ENCODE data around the gene ADAMTS12. TPM values are rescaled to one million over a fixed set of nuclear protein-coding genes. Genes with fewer than 3 reads are reported as not detected.
"Not testable (repeated sequence)": the region's sequence is repeated elsewhere in the genome, so short reads cannot be mapped to it uniquely, and the experiment has no call there.

The ADAMTS12 gene
- total and polyA plus RNA-seq, 5 donors = 0.54 to 1.4 (median 1.0) TPM

DNA sequence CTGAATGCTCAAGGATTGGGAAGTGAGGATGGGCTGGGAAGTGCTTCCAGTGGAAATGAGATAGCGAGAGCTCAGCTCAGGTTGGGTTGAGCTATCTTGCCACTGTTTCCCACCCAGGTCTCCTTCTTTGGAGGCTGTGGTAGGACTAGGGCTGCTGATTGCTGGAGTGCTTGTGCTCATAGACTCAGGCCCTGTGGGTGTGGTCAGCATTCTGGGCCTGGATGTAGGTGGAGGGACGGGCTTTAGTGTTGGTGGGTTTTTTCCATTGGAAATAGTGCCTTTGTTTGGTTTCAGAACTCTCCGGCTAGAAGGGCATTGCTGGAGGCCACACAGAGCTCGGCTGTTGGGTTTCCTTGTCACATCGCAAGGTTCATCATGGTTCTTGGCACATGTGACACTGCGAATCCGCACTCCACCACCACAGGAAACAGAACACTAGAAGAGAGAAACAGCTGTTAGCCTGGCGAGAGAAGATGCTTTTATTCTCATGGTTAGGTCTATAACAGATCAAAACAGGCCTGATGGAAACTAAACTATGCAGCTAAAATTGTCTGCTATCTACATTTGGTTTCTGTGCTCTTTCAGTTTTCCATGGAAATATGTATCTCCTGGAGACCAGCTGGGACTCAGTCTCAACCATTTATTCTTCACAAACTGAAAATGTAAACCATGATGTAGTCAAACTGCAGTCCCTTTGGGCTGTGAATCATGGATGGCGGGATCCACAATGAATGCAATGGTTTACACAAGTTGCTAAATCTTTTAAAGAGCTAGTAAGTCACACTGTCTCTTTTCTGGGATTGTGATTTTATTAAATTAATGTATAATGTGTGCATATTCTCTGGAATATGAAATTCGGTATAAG lies 314.8 kb downstream of the ADAMTS12 start:
- Histone ChIP-seq H3K9me3 (ENCODE audit: control insufficient read depth, low read length) (no peaks in the 10 kb centered on the region), H3K4me1 (ENCODE audit: control insufficient read depth, insufficient read depth, low read length) (no peaks in the 10 kb centered on the region), H3K27me3 (ENCODE audit: control insufficient read depth, insufficient read depth) (no peaks in the 10 kb centered on the region), H3K27ac (ENCODE audit: low read length) (no peak overlapping the region), H3K4me3 (ENCODE audit: low read length) (no peak overlapping the region)
- ATAC-seq (no peak), DNase-seq (no peak)
- intact Hi-C loops (cut with DNase I) = no loop called here
- WGBS = 75% methylated on average over 10 of the region's 10 CpGs

GRCh38 chr5:33565324-33565723 lies 326.5 kb downstream of the ADAMTS12 start:
- Histone ChIP-seq H3K4me3 (ENCODE audit: low read length) (no peak overlapping the region), H3K4me1 (ENCODE audit: control insufficient read depth, insufficient read depth, low read length) (peaks cover 2% of the 10 kb centered on the region), H3K27ac (ENCODE audit: low read length) (no peak overlapping the region), H3K27me3 (ENCODE audit: control insufficient read depth, insufficient read depth) (no peaks in the 10 kb centered on the region), H3K9me3 (ENCODE audit: control insufficient read depth, low read length) (no peaks in the 10 kb centered on the region)
- intact Hi-C loops (cut with DNase I) = no loop called here
- WGBS = 30% methylated on average over 2 of the region's 2 CpGs
- ATAC-seq = peak; percentile 55 to 80
- DNase-seq = peak; percentile 33 to 70 (median 61)

DNA sequence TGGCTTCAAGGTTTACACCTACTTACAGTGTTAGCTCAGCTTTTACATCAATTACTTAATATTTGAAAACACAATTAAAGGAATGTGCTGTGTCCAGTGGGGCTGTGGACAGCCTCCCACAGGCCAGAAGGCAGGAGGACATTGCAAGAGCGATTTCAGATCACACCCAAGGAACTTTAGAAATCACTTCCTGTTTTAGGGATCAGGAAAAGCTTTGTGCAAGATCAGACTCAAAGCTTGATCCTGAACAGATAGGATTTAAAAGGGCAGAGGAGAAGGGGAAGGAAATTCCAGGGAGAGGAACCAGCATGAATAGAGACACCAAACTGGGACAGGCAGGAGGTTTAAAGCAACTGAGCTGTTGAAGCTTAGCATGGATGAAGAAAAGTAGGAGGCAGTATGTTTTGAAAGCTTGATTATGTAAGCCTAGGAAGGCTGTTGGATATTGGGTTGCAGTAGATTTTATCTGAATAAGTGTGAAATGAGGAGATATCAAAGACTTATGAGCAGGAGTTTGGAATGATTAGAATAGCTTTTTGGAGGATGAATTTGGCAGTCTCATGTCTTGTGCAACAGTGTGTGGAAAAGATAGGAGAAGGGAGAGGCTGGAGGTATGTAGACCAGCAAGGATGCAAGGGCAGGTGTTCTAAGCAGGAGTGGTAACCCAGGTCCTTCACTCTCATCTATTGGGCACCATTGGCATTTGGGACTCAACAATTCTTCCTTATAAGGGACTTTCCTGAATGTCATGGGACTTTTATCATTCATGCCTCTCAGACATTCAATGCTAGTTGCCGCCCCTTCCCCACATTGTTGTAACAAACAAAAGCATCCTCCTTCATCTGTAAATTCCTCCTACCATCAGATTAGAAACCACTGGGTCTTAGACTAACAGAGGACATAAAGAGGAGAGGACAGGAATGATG lies 327.5 kb downstream of the ADAMTS12 start:
- intact Hi-C loops (cut with DNase I) = no loop called here
- DNase-seq (no peak), ATAC-seq (peak; percentile 43 to 69)
- Histone ChIP-seq H3K27me3 (ENCODE audit: control insufficient read depth, insufficient read depth) (no peaks in the 10 kb centered on the region), H3K27ac (ENCODE audit: low read length) (no peak overlapping the region), H3K4me1 (ENCODE audit: control insufficient read depth, insufficient read depth, low read length) (peaks cover 2% of the 10 kb centered on the region), H3K9me3 (ENCODE audit: control insufficient read depth, low read length) (no peaks in the 10 kb centered on the region), H3K4me3 (ENCODE audit: low read length) (no peak overlapping the region)
- WGBS = 65% methylated on average over 2 of the region's 2 CpGs

DNA sequence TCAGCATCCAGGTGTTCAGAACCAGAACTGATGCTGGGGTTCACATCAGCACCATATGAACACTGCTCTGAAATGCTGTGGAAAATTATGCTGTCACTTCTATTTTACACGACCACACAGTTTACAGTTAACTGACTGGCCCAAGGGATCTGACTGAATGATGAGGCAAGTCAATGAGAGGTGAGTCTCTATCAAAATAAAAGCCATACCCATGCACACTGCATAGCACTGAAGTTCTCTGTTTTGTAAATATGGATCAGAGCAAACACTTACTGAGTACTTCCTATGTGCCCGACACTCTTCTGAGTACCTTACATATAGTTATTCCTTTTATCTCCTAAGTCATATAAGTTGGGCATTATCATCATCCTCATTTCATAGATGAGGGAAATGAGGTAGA lies 328.3 kb downstream of the ADAMTS12 start:
- 57% methylated on average over 2 of the region's 2 CpGs for WGBS
- Histone ChIP-seq H3K27me3 (ENCODE audit: control insufficient read depth, insufficient read depth) (no peaks in the 10 kb centered on the region), H3K4me3 (ENCODE audit: low read length) (no peak overlapping the region), H3K9me3 (ENCODE audit: control insufficient read depth, low read length) (no peaks in the 10 kb centered on the region), H3K27ac (ENCODE audit: low read length) (no peak overlapping the region), H3K4me1 (ENCODE audit: control insufficient read depth, insufficient read depth, low read length) (peaks cover 2% of the 10 kb centered on the region)
- DNase-seq (no peak), ATAC-seq (no peak)
- intact Hi-C loops (cut with DNase I) = no loop called here

- DNase-seq (no peak), ATAC-seq (peak in 1 of 2 donors; percentile 29)
- no peak overlapping the region for H3K27ac ChIP-seq (ENCODE audit: low read length)
- intact Hi-C loops (cut with DNase I) = no loop called here
- no peaks in the 10 kb centered on the region for H3K9me3 ChIP-seq (ENCODE audit: control insufficient read depth, low read length)
- H3K4me3 ChIP-seq (ENCODE audit: low read length) = no peak overlapping the region
- H3K27me3 ChIP-seq (ENCODE audit: control insufficient read depth, insufficient read depth) = no peaks in the 10 kb centered on the region
- no peaks in the 10 kb centered on the region for H3K4me1 ChIP-seq (ENCODE audit: control insufficient read depth, insufficient read depth, low read length)
- 65% methylated on average over 1 of the region's 1 CpG for WGBS
Measured at GRCh38 chr5:33558489-33558888, 333.3 kb downstream of the ADAMTS12 start.

DNA sequence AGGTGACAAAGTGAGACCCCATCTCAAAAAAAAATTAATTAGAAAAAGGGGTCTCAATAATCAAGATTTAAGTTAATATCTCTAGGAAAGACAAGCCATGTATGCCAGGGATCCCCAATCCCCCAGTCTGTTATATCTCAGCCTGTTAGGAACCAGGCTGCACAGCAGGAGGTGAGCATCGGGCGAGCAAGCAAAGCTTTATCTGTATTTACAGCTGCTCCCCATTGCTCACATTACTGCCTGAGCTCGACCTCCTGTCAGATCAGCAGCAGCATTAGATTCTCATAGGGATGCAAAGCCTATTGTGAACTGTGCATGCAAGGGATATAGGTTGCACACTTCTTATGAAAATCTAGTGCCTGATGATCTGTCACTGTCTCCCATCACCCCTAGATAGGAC lies 334.2 kb downstream of the ADAMTS12 start:
- Histone ChIP-seq H3K4me3 (ENCODE audit: low read length) (no peak overlapping the region), H3K4me1 (ENCODE audit: control insufficient read depth, insufficient read depth, low read length) (no peaks in the 10 kb centered on the region), H3K27me3 (ENCODE audit: control insufficient read depth, insufficient read depth) (no peaks in the 10 kb centered on the region), H3K27ac (ENCODE audit: low read length) (no peak overlapping the region), H3K9me3 (ENCODE audit: control insufficient read depth, low read length) (no peaks in the 10 kb centered on the region)
- intact Hi-C loops (cut with DNase I) = no loop called here
- WGBS = 72% methylated on average over 3 of the region's 3 CpGs
- ATAC-seq = no peak
- DNase-seq = no peak

- Histone ChIP-seq H3K4me3 (ENCODE audit: low read length) (no peak overlapping the region), H3K27me3 (ENCODE audit: control insufficient read depth, insufficient read depth) (no peaks in the 10 kb centered on the region), H3K4me1 (ENCODE audit: control insufficient read depth, insufficient read depth, low read length) (no peaks in the 10 kb centered on the region), H3K27ac (ENCODE audit: low read length) (no peak overlapping the region), H3K9me3 (ENCODE audit: control insufficient read depth, low read length) (no peaks in the 10 kb centered on the region)
- intact Hi-C loops (cut with DNase I) = no loop called here
- ATAC-seq = no peak
- 60% methylated on average over 8 of the region's 8 CpGs for WGBS
- DNase-seq = no peak
Measured at GRCh38 chr5:33556330-33557328, 335.2 kb downstream of the ADAMTS12 start.

GRCh38 chr5:33549982-33550567 lies 341.7 kb downstream of the ADAMTS12 start:
- ATAC-seq (no peak), DNase-seq (no peak)
- WGBS = 92% methylated on average over 6 of the region's 6 CpGs
- H3K27ac ChIP-seq (ENCODE audit: low read length) = no peak overlapping the region
- no peaks in the 10 kb centered on the region for H3K9me3 ChIP-seq (ENCODE audit: control insufficient read depth, low read length)
- no peak overlapping the region for H3K4me3 ChIP-seq (ENCODE audit: low read length)
- H3K27me3 ChIP-seq (ENCODE audit: control insufficient read depth, insufficient read depth) = no peaks in the 10 kb centered on the region
- intact Hi-C loops (cut with DNase I) = no loop called here
- H3K4me1 ChIP-seq (ENCODE audit: control insufficient read depth, insufficient read depth, low read length) = no peaks in the 10 kb centered on the region

DNA sequence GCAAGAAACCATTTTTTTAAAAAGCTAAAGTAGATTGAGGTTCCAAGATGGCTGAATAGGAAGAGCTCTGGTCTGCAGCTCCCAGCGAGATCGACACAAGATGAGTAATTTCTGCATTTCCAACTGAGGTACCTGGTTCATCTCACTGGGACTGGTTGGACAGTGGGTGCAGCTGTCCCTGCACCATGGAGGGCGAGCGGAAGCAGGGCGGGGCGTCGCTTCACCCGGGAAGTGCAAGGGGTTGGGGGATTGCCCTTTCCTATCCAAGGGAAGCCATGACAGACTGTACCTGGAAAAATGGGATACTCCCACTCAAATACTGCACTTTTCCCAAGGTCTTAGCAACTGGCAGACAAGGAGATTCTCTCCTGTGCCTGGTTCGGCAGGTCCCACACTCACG lies 352.0 kb downstream of the ADAMTS12 start:
- H3K4me1 ChIP-seq (ENCODE audit: control insufficient read depth, insufficient read depth, low read length); DNase-seq; H3K27ac ChIP-seq (ENCODE audit: low read length); intact Hi-C loops (cut with DNase I); H3K4me3 ChIP-seq (ENCODE audit: low read length); ATAC-seq; H3K9me3 ChIP-seq (ENCODE audit: control insufficient read depth, low read length); H3K27me3 ChIP-seq (ENCODE audit: control insufficient read depth, insufficient read depth): not testable (repeated sequence)
- WGBS = 95% methylated on average over 10 of the region's 10 CpGs

- DNase-seq (no peak), ATAC-seq (no peak)
- Histone ChIP-seq H3K27ac (ENCODE audit: low read length) (no peak overlapping the region), H3K9me3 (ENCODE audit: control insufficient read depth, low read length) (no peaks in the 10 kb centered on the region), H3K4me1 (ENCODE audit: control insufficient read depth, insufficient read depth, low read length) (peaks cover 1% of the 10 kb centered on the region), H3K27me3 (ENCODE audit: control insufficient read depth, insufficient read depth) (no peaks in the 10 kb centered on the region), H3K4me3 (ENCODE audit: low read length) (no peak overlapping the region)
- 81% methylated on average over 1 of the region's 1 CpG for WGBS
- intact Hi-C loops (cut with DNase I) = no loop called here
Measured at GRCh38 chr5:33539212-33539611, 352.6 kb downstream of the ADAMTS12 start.

Data from right cardiac atrium (tissue), 5 donors.